NCI-H128 (cell line): ENCODE results near the gene CEP44.
"Not testable (repeated sequence)": the region's sequence is repeated elsewhere in the genome, so short reads cannot be mapped to it uniquely, and the experiment has no call there.

Experiments used
- DNase-seq: peaks from one replicate; lab custom pipeline; 2025; ENCODE audit not compliant: unreplicated experiment; lab: John Stamatoyannopoulos, UW

CEP44 gene

GRCh38 chr4:174283507-174284471, at the start of gene CEP44, which contains the start of gene FBXO8:
Gene CEP44 (plus strand): TSS chr4:174283911. CDS start chr4:174299122, 15,211 bp downstream.
Gene FBXO8 (minus strand): TSS chr4:174283667. CDS start chr4:174263092, 20,575 bp downstream.
- peak; percentile 8 for DNase-seq

- no peak for DNase-seq
Measured at GRCh38 chr4:174236359-174236758, 47.4 kb upstream of the CEP44 start.

GRCh38 chr4:174241162-174241561, 42.5 kb upstream of the CEP44 start:
- no peak for DNase-seq

GRCh38 chr4:174244441-174244840, 39.3 kb upstream of the CEP44 start:
- no peak for DNase-seq

- no peak for DNase-seq
Measured at GRCh38 chr4:174245714-174246113, 38.0 kb upstream of the CEP44 start.

- no peak for DNase-seq
Measured at GRCh38 chr4:174248407-174248806, 35.3 kb upstream of the CEP44 start.

GRCh38 chr4:174252412-174252811, 31.3 kb upstream of the CEP44 start:
- no peak for DNase-seq

- DNase-seq: no peak
Measured at GRCh38 chr4:174254613-174255012, 29.1 kb upstream of the CEP44 start.

GRCh38 chr4:174255374-174255773, 28.3 kb upstream of the CEP44 start:
- DNase-seq: no peak

GRCh38 chr4:174255786-174256185, 27.9 kb upstream of the CEP44 start:
- no peak for DNase-seq

- no peak for DNase-seq
Measured at GRCh38 chr4:174256277-174256713, 27.4 kb upstream of the CEP44 start.

GRCh38 chr4:174259580-174259979, 24.1 kb upstream of the CEP44 start:
- DNase-seq: no peak

- no peak for DNase-seq
Measured at GRCh38 chr4:174260099-174260498, 23.6 kb upstream of the CEP44 start.

GRCh38 chr4:174261432-174261831, 22.3 kb upstream of the CEP44 start:
- not testable (repeated sequence) for DNase-seq

- DNase-seq: no peak
Measured at GRCh38 chr4:174262624-174263444, 20.9 kb upstream of the CEP44 start.

- DNase-seq: no peak
Measured at GRCh38 chr4:174263445-174263736, 20.3 kb upstream of the CEP44 start.

GRCh38 chr4:174265916-174266315, 17.8 kb upstream of the CEP44 start:
- no peak for DNase-seq

- DNase-seq: no peak
Measured at GRCh38 chr4:174266416-174266815, 17.3 kb upstream of the CEP44 start.

GRCh38 chr4:174273930-174274329, 9.8 kb upstream of the CEP44 start:
- DNase-seq: no peak

GRCh38 chr4:174274436-174274835, 9.3 kb upstream of the CEP44 start:
- no peak for DNase-seq

- no peak for DNase-seq
Measured at GRCh38 chr4:174275101-174275500, 8.6 kb upstream of the CEP44 start.

GRCh38 chr4:174277433-174277832, 6.3 kb upstream of the CEP44 start:
- no peak for DNase-seq
